HepG2 (cell line): ENCODE measurements around the gene FPGS. TPM values are rescaled to one million over a fixed set of nuclear protein-coding genes. Genes with fewer than 3 reads are reported as not detected.

ENCODE experiments used
- CREB1 ChIP-seq, 2 experiments: fragments of 450-650 bp in 1 of 2; IDR thresholded peaks; 2 replicates each; pipeline ENCODE4 v1.6.1; 2016 to 2017; ENCODE audit warnings: control low read depth in 1 of 2, mild to moderate bottlenecking in 1 of 2, missing compliant biosample characterization in 1 of 2, missing genetic modification characterization in 1 of 2
- NFIB ChIP-seq: sonication (generic); formaldehyde crosslinking; IDR thresholded peaks from 2 replicates; pipeline ENCODE4 v1.9.0; 2021; ENCODE audit warnings: missing genetic modification reagents, mild to moderate bottlenecking, borderline replicate concordance
- POLR2A ChIP-seq, 2 experiments: IDR thresholded peaks; 2 replicates each; pipeline ENCODE4 v1.6.1; 2011; ENCODE audit warnings: low read depth in 2 of 2, low read length in 2 of 2, mild to moderate bottlenecking in 1 of 2, moderate library complexity in 1 of 2; ENCODE audit not compliant: insufficient read depth in 1 of 2
- POLR2AphosphoS5 ChIP-seq: IDR thresholded peaks from 2 replicates; pipeline ENCODE4 v1.6.1; 2012; ENCODE audit warnings: low read depth, low read length
- RBM22 ChIP-seq: fragments of 200-400 bp; formaldehyde crosslinking; optimal IDR thresholded peaks from 2 replicates; pipeline ENCODE3; 2017; ENCODE audit warnings: mild to moderate bottlenecking, low read length, moderate library complexity
- TOE1 ChIP-seq: sonication (generic); formaldehyde crosslinking; IDR thresholded peaks from 2 replicates; pipeline ENCODE4 v1.4.0; 2020; ENCODE audit warnings: mild to moderate bottlenecking, missing genetic modification reagents
- TOPORS ChIP-seq: sonication (generic); formaldehyde crosslinking; IDR thresholded peaks from 2 replicates; pipeline ENCODE4 v1.8.0; 2023; ENCODE audit warnings: mild to moderate bottlenecking, missing genetic modification reagents
- XRCC5 ChIP-seq: fragments of 200-400 bp; formaldehyde crosslinking; optimal IDR thresholded peaks from 2 replicates; pipeline ENCODE3; 2017; ENCODE audit warnings: mild to moderate bottlenecking, low read length
- ZNF468 ChIP-seq: sonication (generic); formaldehyde crosslinking; IDR thresholded peaks from 2 replicates; pipeline ENCODE4 v1.8.0; 2022; ENCODE audit warnings: mild to moderate bottlenecking, moderate library complexity, missing genetic modification reagents
- ZNF605 ChIP-seq: sonication (generic); formaldehyde crosslinking; IDR thresholded peaks from 2 replicates; pipeline ENCODE4 v1.8.0; 2022; ENCODE audit warnings: mild to moderate bottlenecking, missing genetic modification reagents
- ZNF619 ChIP-seq: sonication (generic); formaldehyde crosslinking; IDR thresholded peaks from 2 replicates; pipeline ENCODE4 v1.4.0; 2020; ENCODE audit warnings: mild to moderate bottlenecking, missing genetic modification reagents
- ZNF816 ChIP-seq: sonication (generic); formaldehyde crosslinking; IDR thresholded peaks from 2 replicates; pipeline ENCODE4 v1.8.0; 2022; ENCODE audit warnings: missing genetic modification reagents, mild to moderate bottlenecking, borderline replicate concordance
- polyA plus RNA-seq, 8 experiments: library from polyadenylated mRNA; depleted of rRNA in 3 of 8; stranded (reverse) in 7 of 8; unstranded in 1 of 8; fragments of >200 nt; fragmentation: Illumina TruSeq in 4 of 8; extraction: Trizol in 4 of 8; gene quantifications; 2 replicates each; pipeline versions ENCODE4 v1.2.1 to v1.2.3, GENCODE V29; 2011 to 2016; ENCODE audit warnings: low read depth in 4 of 8, missing spikeins in 1 of 8, mixed read lengths in 1 of 8; ENCODE audit not compliant: insufficient read depth in 1 of 8
- total RNA-seq, 5 experiments: library from RNA; depleted of rRNA; stranded (reverse); fragments of >200 nt; fragmentation: Illumina TruSeq; extraction: Trizol; gene quantifications; 2 replicates each; pipeline ENCODE4 v1.2.3, GENCODE V29; 2016; ENCODE audit warnings: low read depth in 1 of 5
- TF ChIP-seq, protein P1 (sequence below): sonication (generic); formaldehyde crosslinking; IDR thresholded peaks from 2 replicates; pipeline ENCODE4 v1.4.0; 2020; ENCODE audit warnings: mild to moderate bottlenecking, low read depth, missing genetic modification reagents
- TF ChIP-seq, protein P2 (sequence below): sonication (generic); formaldehyde crosslinking; IDR thresholded peaks from 2 replicates; pipeline ENCODE4 v1.4.0; 2020; ENCODE audit warnings: missing genetic modification reagents

The FPGS gene
- total and polyA plus RNA-seq, 2 of the 13 experiments (the other 11 are each of a cell fraction or from before 2014, with no cell fraction given), result 35.6 to 36.8 TPM

DNA sequence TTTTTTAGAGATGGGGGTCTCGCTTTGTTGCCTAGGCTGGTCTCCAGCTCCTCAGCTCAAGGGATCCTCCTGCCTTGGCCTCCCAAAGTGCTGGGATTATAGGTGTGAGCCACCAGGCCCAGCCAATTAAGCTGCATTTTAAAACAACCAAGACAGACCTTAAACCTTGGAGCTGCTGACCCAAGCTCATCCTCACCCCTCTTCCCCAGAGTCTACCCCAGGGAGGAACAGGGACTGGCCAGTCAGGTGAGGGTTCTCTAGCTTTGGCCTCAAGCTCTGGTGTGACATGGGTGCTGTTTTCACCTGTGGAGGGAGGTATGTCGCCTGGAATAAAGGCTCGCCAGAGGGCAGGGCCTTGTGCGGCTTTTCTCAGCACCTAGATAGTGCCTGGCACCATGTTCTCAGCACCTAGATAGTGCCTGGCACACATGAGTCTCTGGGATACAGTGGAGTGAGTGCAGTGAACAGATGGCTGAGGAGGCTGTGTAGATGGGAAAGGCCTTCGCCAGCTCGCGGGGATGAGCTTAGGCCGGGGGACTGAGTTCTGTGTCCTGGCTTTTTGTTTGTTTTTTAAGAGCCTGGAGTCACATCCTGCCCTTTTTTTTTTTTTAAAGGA lies 9.5 kb upstream of the FPGS start (continued):
- TF ChIP-seq TOPORS (no peak), XRCC5 (no peak), CREB1 (IDR thresholded peaks at IDR 0.05) (no peak), CREB1 (CRISPR knock-in tag; IDR thresholded peaks at IDR 0.05) (no peak), ZNF605 (CRISPR knock-in tag) (no peak), ZNF816 (CRISPR knock-in tag) (no peak), RBM22 (peak; percentile 25), TOE1 (CRISPR knock-in tag) (no peak), NFIB (CRISPR knock-in tag) (no peak), POLR2AphosphoS5 (peak; percentile 45; the same call in 1 of the 2 replicates), ZNF619 (CRISPR knock-in tag) (no peak), ZNF468 (CRISPR knock-in tag) (no peak), POLR2A (IDR thresholded peaks at IDR 0.05; ENCODE audit: insufficient read depth in 1 of 2, low read depth in 2 of 2, low read length in 2 of 2) (peak in 1 of 2 experiments; percentile 17; a peak in 2 of 4 replicates)
- TF ChIP-seq, protein P1, sequence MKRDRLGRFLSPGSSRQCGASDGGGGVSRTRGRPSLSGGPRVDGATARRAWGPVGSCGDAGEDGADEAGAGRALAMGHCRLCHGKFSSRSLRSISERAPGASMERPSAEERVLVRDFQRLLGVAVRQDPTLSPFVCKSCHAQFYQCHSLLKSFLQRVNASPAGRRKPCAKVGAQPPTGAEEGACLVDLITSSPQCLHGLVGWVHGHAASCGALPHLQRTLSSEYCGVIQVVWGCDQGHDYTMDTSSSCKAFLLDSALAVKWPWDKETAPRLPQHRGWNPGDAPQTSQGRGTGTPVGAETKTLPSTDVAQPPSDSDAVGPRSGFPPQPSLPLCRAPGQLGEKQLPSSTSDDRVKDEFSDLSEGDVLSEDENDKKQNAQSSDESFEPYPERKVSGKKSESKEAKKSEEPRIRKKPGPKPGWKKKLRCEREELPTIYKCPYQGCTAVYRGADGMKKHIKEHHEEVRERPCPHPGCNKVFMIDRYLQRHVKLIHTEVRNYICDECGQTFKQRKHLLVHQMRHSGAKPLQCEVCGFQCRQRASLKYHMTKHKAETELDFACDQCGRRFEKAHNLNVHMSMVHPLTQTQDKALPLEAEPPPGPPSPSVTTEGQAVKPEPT (CRISPR knock-in tag), result no peak
- TF ChIP-seq, protein P2, sequence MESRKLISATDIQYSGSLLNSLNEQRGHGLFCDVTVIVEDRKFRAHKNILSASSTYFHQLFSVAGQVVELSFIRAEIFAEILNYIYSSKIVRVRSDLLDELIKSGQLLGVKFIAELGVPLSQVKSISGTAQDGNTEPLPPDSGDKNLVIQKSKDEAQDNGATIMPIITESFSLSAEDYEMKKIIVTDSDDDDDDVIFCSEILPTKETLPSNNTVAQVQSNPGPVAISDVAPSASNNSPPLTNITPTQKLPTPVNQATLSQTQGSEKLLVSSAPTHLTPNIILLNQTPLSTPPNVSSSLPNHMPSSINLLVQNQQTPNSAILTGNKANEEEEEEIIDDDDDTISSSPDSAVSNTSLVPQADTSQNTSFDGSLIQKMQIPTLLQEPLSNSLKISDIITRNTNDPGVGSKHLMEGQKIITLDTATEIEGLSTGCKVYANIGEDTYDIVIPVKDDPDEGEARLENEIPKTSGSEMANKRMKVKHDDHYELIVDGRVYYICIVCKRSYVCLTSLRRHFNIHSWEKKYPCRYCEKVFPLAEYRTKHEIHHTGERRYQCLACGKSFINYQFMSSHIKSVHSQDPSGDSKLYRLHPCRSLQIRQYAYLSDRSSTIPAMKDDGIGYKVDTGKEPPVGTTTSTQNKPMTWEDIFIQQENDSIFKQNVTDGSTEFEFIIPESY, result 0 out of 2 replicates have a peak, but pooled peaks have one; percentile 22
